Liver (tissue), 9 donors: ENCODE data around the gene PIGA. TPM values are rescaled to one million over a fixed set of nuclear protein-coding genes. Genes with fewer than 3 reads are reported as not detected.

Experiments
- DNase-seq: peaks from one replicate; pipeline ENCODE4 v3.0.0-alpha.2; 2017; ENCODE audit warnings: low spot score
- H3K27ac ChIP-seq, 2 donors: one replicate each; pipeline ENCODE4 v1.7.0; 2013; ENCODE audit warnings: inconsistent platforms in 2 of 2, low read length in 2 of 2, control low read depth in 1 of 2, low read depth in 1 of 2, mild to moderate bottlenecking in 1 of 2
- H3K27me3 ChIP-seq, 4 donors: one replicate each; pipeline versions ENCODE4 v1.6.1 to v1.7.0; 2013; ENCODE audit warnings: low read length in 3 of 4, inconsistent platforms in 1 of 4, mild to moderate bottlenecking in 1 of 4, moderate library complexity in 1 of 4; ENCODE audit not compliant: control insufficient read depth in 4 of 4, insufficient read depth in 4 of 4
- H3K36me3 ChIP-seq, 4 donors: one replicate each; pipeline versions ENCODE4 v1.6.1 to v1.7.0; 2013; ENCODE audit warnings: low read length in 3 of 4, mild to moderate bottlenecking in 3 of 4, low read depth in 1 of 4, moderate library complexity in 1 of 4; ENCODE audit not compliant: control insufficient read depth in 4 of 4, insufficient read depth in 3 of 4
- H3K4me1 ChIP-seq, 4 donors: one replicate each; pipeline versions ENCODE4 v1.6.1 to v1.7.0; 2013; ENCODE audit warnings: low read length in 3 of 4, mild to moderate bottlenecking in 3 of 4, moderate library complexity in 1 of 4; ENCODE audit not compliant: control insufficient read depth in 4 of 4, insufficient read depth in 4 of 4
- H3K4me3 ChIP-seq, 3 donors: one replicate each; pipeline versions ENCODE4 v1.6.1 to v1.7.0; 2013; ENCODE audit warnings: low read length in 3 of 3, control low read depth in 1 of 3, low read depth in 1 of 3, mild to moderate bottlenecking in 1 of 3
- H3K9ac ChIP-seq, 2 donors: one replicate each; pipeline ENCODE4 v1.7.0; 2013; ENCODE audit warnings: low read length in 2 of 2, mild to moderate bottlenecking in 2 of 2, moderate library complexity in 2 of 2, control low read depth in 1 of 2, low read depth in 1 of 2
- H3K9me3 ChIP-seq, 4 donors: one replicate each; pipeline versions ENCODE4 v1.6.1 to v1.7.0; 2013; ENCODE audit warnings: low read length in 3 of 4; ENCODE audit not compliant: control insufficient read depth in 4 of 4
- ATF3 ChIP-seq: IDR thresholded peaks from 2 replicates; pipeline ENCODE4 v1.6.1; 2016; ENCODE audit warnings: antibody characterized with exemption
- CTCF ChIP-seq: fragments of 150-350 bp; IDR thresholded peaks from 2 replicates; pipeline ENCODE4 v1.5.1; 2017; ENCODE audit warnings: improper control_type of control experiment, low read depth, low read length; ENCODE audit not compliant: missing input control
- EGR1 ChIP-seq, 2 donors: IDR thresholded peaks; 2 replicates each; pipeline ENCODE4 v1.6.1; 2016 to 2018; ENCODE audit warnings: antibody characterized with exemption in 2 of 2, low read depth in 2 of 2
- FOXA1 ChIP-seq: IDR thresholded peaks from 2 replicates; pipeline ENCODE4 v1.6.1; 2016; ENCODE audit warnings: antibody characterized with exemption
- GABPA ChIP-seq, 2 donors: IDR thresholded peaks in 1 of 2; conservative IDR thresholded peaks in 1 of 2; 2 replicates each; pipeline ENCODE4 v1.6.1; 2016; ENCODE audit warnings: antibody characterized with exemption in 2 of 2, mild to moderate bottlenecking in 1 of 2, moderate library complexity in 1 of 2
- HNF4A ChIP-seq, 2 donors: conservative IDR thresholded peaks; 2 replicates each; pipeline ENCODE4 v1.6.1; 2016; ENCODE audit warnings: antibody characterized with exemption in 2 of 2, mild to moderate bottlenecking in 2 of 2
- HNF4G ChIP-seq: IDR thresholded peaks from 2 replicates; pipeline ENCODE4 v1.6.1; 2016; ENCODE audit warnings: antibody characterized with exemption
- JUND ChIP-seq, 2 donors: IDR thresholded peaks; 2 replicates each; pipeline ENCODE4 v1.6.1; 2016; ENCODE audit warnings: antibody characterized with exemption in 2 of 2
- MAX ChIP-seq: IDR thresholded peaks from 2 replicates; pipeline ENCODE4 v1.6.1; 2016; ENCODE audit warnings: antibody characterized with exemption
- NR2F2 ChIP-seq: IDR thresholded peaks from 2 replicates; pipeline ENCODE4 v1.6.1; 2016; ENCODE audit warnings: antibody characterized with exemption
- RAD21 ChIP-seq, 2 donors: IDR thresholded peaks; 2 replicates each; pipeline ENCODE4 v1.6.1; 2016; ENCODE audit warnings: antibody characterized with exemption in 2 of 2, mild to moderate bottlenecking in 2 of 2
- REST ChIP-seq: IDR thresholded peaks from 2 replicates; pipeline ENCODE4 v1.6.1; 2016; ENCODE audit warnings: antibody characterized with exemption, mild to moderate bottlenecking
- RXRA ChIP-seq, 2 donors: IDR thresholded peaks; 2 replicates each; pipeline ENCODE4 v1.6.1; 2017 to 2018; ENCODE audit warnings: antibody characterized with exemption in 2 of 2, mild to moderate bottlenecking in 1 of 2
- SP1 ChIP-seq: IDR thresholded peaks from 2 replicates; pipeline ENCODE4 v1.6.1; 2018; ENCODE audit warnings: antibody characterized with exemption, mild to moderate bottlenecking
- TAF1 ChIP-seq: conservative IDR thresholded peaks from 2 replicates; pipeline ENCODE4 v1.6.1; 2016; ENCODE audit warnings: antibody characterized with exemption, mild to moderate bottlenecking
- YY1 ChIP-seq: IDR thresholded peaks from 2 replicates; pipeline ENCODE4 v1.6.1; 2016; ENCODE audit warnings: antibody characterized with exemption, mild to moderate bottlenecking
- ZBTB33 ChIP-seq: IDR thresholded peaks from 2 replicates; pipeline ENCODE4 v1.6.1; 2016; ENCODE audit warnings: antibody characterized with exemption
- WGBS: extraction: QIAGEN DNeasy Blood & Tissue Kit; methylation state at CpG from one replicate; pipeline ENCODE4 v1.1.7; 2013; 5-methylcytosine and 5-hydroxymethylcytosine counted together
- polyA plus RNA-seq, 2 donors: library from polyadenylated mRNA; stranded (reverse) in 1 of 2; unstranded in 1 of 2; fragments of 200-250 nt in 1 of 2; fragments of >200 nt in 1 of 2; fragmentation: Nextera tagmentation in 1 of 2; extraction: Ambion mirVana in 1 of 2; gene quantifications; one replicate each; pipeline versions ENCODE4 v1.2.1 to v1.2.3, GENCODE V29; 2013 to 2015
- total RNA-seq, 2 donors: library from RNA; depleted of rRNA; stranded (reverse); fragments of >200 nt; gene quantifications; one replicate each; pipeline ENCODE4 v1.2.3, GENCODE V29; 2014
- donor health status: healthy.
- donor health status: healthy.
- donor health status: healthy.
- donor health status: healthy.
- donor health status: healthy.

PIGA gene
- total and polyA plus RNA-seq, 4 donors: 3.0 to 8.7 (median 5.6) TPM

- DNase-seq: no peak
- peak; percentile 26 for TF ChIP-seq MAX
- peak in 1 of 2 donors; percentile 36 for TF ChIP-seq JUND (IDR thresholded peaks at IDR 0.05)
- peak; percentile 39 for TF ChIP-seq REST
- peak; percentile 56 to 79 for TF ChIP-seq RXRA (IDR thresholded peaks at IDR 0.05)
- TF ChIP-seq HNF4A (conservative IDR thresholded peaks at IDR 0.05): peak; percentile 16 to 64
- peak; percentile 61 for TF ChIP-seq YY1
- peak; percentile 46 for TF ChIP-seq ZBTB33
- no peak for TF ChIP-seq EGR1 (IDR thresholded peaks at IDR 0.05; ENCODE audit: low read depth in 2 of 2)
- TF ChIP-seq FOXA1: no peak
- TF ChIP-seq SP1: peak; percentile 39
- Histone ChIP-seq H3K9me3 (no peaks in the 10 kb centered on the region), H3K9ac (peak overlapping the region in 1 of 2 donors; percentile 59), H3K4me3 (no peak overlapping the region), H3K27me3 (no peaks in the 10 kb centered on the region), H3K36me3 (no peaks in the 10 kb centered on the region), H3K27ac (peak overlapping the region; percentile 76 to 93), H3K4me1 (peaks cover 0 to 6% (median 2%) of the 10 kb centered on the region in 4 donors)
- 21% methylated on average over 1 of the region's 1 CpG for WGBS
These were observed 57.7 kb downstream of the PIGA start for GRCh38 chrX:15277604-15278003.

GRCh38 chrX:15274946-15275345 is 60.4 kb downstream of the PIGA start:
- H3K9me3 ChIP-seq: no peaks in the 10 kb centered on the region
- no peak overlapping the region for H3K9ac ChIP-seq
- peaks cover under 1 to 15% (median 9%) of the 10 kb centered on the region in 4 donors for H3K4me1 ChIP-seq
- H3K4me3 ChIP-seq: no peak overlapping the region
- H3K27me3 ChIP-seq: no peaks in the 10 kb centered on the region
- 38% methylated on average over 2 of the region's 2 CpGs for WGBS
- peak overlapping the region in 1 of 2 donors; percentile 50 for H3K27ac ChIP-seq
- no peak for DNase-seq
- no peaks in the 10 kb centered on the region for H3K36me3 ChIP-seq
- TF ChIP-seq ATF3: no peak
- no peak for TF ChIP-seq HNF4G
- no peak for TF ChIP-seq EGR1 (IDR thresholded peaks at IDR 0.05; ENCODE audit: low read depth in 2 of 2)
- peak; percentile 49 for TF ChIP-seq YY1
- no peak for TF ChIP-seq GABPA (IDR thresholded peaks at IDR 0.05 in 1 of 2, conservative IDR thresholded peaks at IDR 0.05 in 1 of 2)
- no peak for TF ChIP-seq NR2F2
- peak; percentile 45 for TF ChIP-seq REST
- TF ChIP-seq FOXA1: peak; percentile 13
- no peak for TF ChIP-seq MAX
- no peak for TF ChIP-seq CTCF
- TF ChIP-seq SP1: peak; percentile 28
- peak in 1 of 2 donors; percentile 63 for TF ChIP-seq HNF4A (conservative IDR thresholded peaks at IDR 0.05)
- peak; percentile 8 to 77 for TF ChIP-seq RXRA (IDR thresholded peaks at IDR 0.05)
- peak; percentile 55 for TF ChIP-seq ZBTB33
- TF ChIP-seq JUND (IDR thresholded peaks at IDR 0.05): no peak
- no peak for TF ChIP-seq TAF1
- no peak for TF ChIP-seq RAD21 (IDR thresholded peaks at IDR 0.05)
